ENCODE data around the gene TOX2.

Gene TOX2

GRCh38 chr20:43903953-43904826, 10.5 kb upstream of the TOX2 start:
- Histone ChIP-seq H3K36me3 (ENCODE audit: control insufficient read depth, insufficient read depth, low read length, severe bottlenecking) (no peaks in the 10 kb centered on the region), H3K9ac (ENCODE audit: low read length) (no peak overlapping the region), H3K4me1 (ENCODE audit: control insufficient read depth, insufficient read depth, low read length) (peaks cover 18% of the 10 kb centered on the region), H3K9me3 (ENCODE audit: control insufficient read depth, low read length) (peaks cover 19% of the 10 kb centered on the region), H3K27me3 (replicated peaks; ENCODE audit: control insufficient read depth, insufficient read depth, low read length) (no peaks in the 10 kb centered on the region), H3K4me3 (ENCODE audit: low read length) (no peak overlapping the region)
- DNase-seq (ENCODE audit: low read depth), result no peak

GRCh38 chr20:43904827-43905177, 9.8 kb upstream of the TOX2 start:
- H3K4me1 ChIP-seq (ENCODE audit: control insufficient read depth, insufficient read depth, low read length), result peaks cover 12% of the 10 kb centered on the region
- DNase-seq (ENCODE audit: low read depth), result no peak
- no peaks in the 10 kb centered on the region for H3K36me3 ChIP-seq (ENCODE audit: control insufficient read depth, insufficient read depth, low read length, severe bottlenecking)

GRCh38 chr20:43906505-43907034, 8.1 kb upstream of the TOX2 start:
- Histone ChIP-seq H3K36me3 (ENCODE audit: control insufficient read depth, insufficient read depth, low read length, severe bottlenecking) (no peaks in the 10 kb centered on the region), H3K9me3 (ENCODE audit: control insufficient read depth, low read length) (peaks cover 10% of the 10 kb centered on the region), H3K4me1 (ENCODE audit: control insufficient read depth, insufficient read depth, low read length) (no peaks in the 10 kb centered on the region), H3K27me3 (replicated peaks; ENCODE audit: control insufficient read depth, insufficient read depth, low read length) (no peaks in the 10 kb centered on the region), H3K9ac (ENCODE audit: low read length) (no peak overlapping the region), H3K4me3 (ENCODE audit: low read length) (no peak overlapping the region)
- no peak for DNase-seq (ENCODE audit: low read depth)

More at GRCh38 chr20:43904827-43905177, 9.8 kb upstream of the TOX2 start:
- H3K9me3 ChIP-seq (ENCODE audit: control insufficient read depth, low read length), result peaks cover 19% of the 10 kb centered on the region
- H3K9ac ChIP-seq (ENCODE audit: low read length), result no peak overlapping the region
- H3K27me3 ChIP-seq (replicated peaks; ENCODE audit: control insufficient read depth, insufficient read depth, low read length), result no peaks in the 10 kb centered on the region
- H3K4me3 ChIP-seq (ENCODE audit: low read length), result no peak overlapping the region

- no peak for DNase-seq (ENCODE audit: low read depth)
- no peak overlapping the region for H3K4me3 ChIP-seq (ENCODE audit: low read length)
Observed at GRCh38 chr20:43909211-43909610, 5.4 kb upstream of the TOX2 start.

GRCh38 chr20:43909720-43910119, 4.9 kb upstream of the TOX2 start:
- Histone ChIP-seq H3K4me1 (ENCODE audit: control insufficient read depth, insufficient read depth, low read length) (no peaks in the 10 kb centered on the region), H3K27me3 (replicated peaks; ENCODE audit: control insufficient read depth, insufficient read depth, low read length) (no peaks in the 10 kb centered on the region), H3K4me3 (ENCODE audit: low read length) (no peak overlapping the region), H3K9me3 (ENCODE audit: control insufficient read depth, low read length) (peaks cover 27% of the 10 kb centered on the region), H3K36me3 (ENCODE audit: control insufficient read depth, insufficient read depth, low read length, severe bottlenecking) (no peaks in the 10 kb centered on the region), H3K9ac (ENCODE audit: low read length) (no peak overlapping the region)
- no peak for DNase-seq (ENCODE audit: low read depth)

More at GRCh38 chr20:43909211-43909610, 5.4 kb upstream of the TOX2 start:
- no peak overlapping the region for H3K9ac ChIP-seq (ENCODE audit: low read length)
- no peaks in the 10 kb centered on the region for H3K27me3 ChIP-seq (replicated peaks; ENCODE audit: control insufficient read depth, insufficient read depth, low read length)
- H3K4me1 ChIP-seq (ENCODE audit: control insufficient read depth, insufficient read depth, low read length), result no peaks in the 10 kb centered on the region
- peaks cover 27% of the 10 kb centered on the region for H3K9me3 ChIP-seq (ENCODE audit: control insufficient read depth, low read length)
- no peaks in the 10 kb centered on the region for H3K36me3 ChIP-seq (ENCODE audit: control insufficient read depth, insufficient read depth, low read length, severe bottlenecking)

- H3K4me1 ChIP-seq (ENCODE audit: control insufficient read depth, insufficient read depth, low read length), result peaks cover 6% of the 10 kb centered on the region
- no peaks in the 10 kb centered on the region for H3K36me3 ChIP-seq (ENCODE audit: control insufficient read depth, insufficient read depth, low read length, severe bottlenecking)
- peaks cover 27% of the 10 kb centered on the region for H3K9me3 ChIP-seq (ENCODE audit: control insufficient read depth, low read length)
- no peak for DNase-seq (ENCODE audit: low read depth)
- no peak overlapping the region for H3K9ac ChIP-seq (ENCODE audit: low read length)
- H3K4me3 ChIP-seq (ENCODE audit: low read length), result no peak overlapping the region
- H3K27me3 ChIP-seq (replicated peaks; ENCODE audit: control insufficient read depth, insufficient read depth, low read length), result peaks cover 6% of the 10 kb centered on the region
Observed at GRCh38 chr20:43910564-43910963, 4.1 kb upstream of the TOX2 start.

GRCh38 chr20:43911066-43911465, 3.6 kb upstream of the TOX2 start:
- DNase-seq (ENCODE audit: low read depth), result no peak
- Histone ChIP-seq H3K9me3 (ENCODE audit: control insufficient read depth, low read length) (peaks cover 27% of the 10 kb centered on the region), H3K4me1 (ENCODE audit: control insufficient read depth, insufficient read depth, low read length) (peaks cover 8% of the 10 kb centered on the region)

GRCh38 chr20:43913291-43914025, 1.2 kb upstream of the TOX2 start:
- H3K4me1 ChIP-seq (ENCODE audit: control insufficient read depth, insufficient read depth, low read length), result peaks cover 11% of the 10 kb centered on the region
- H3K4me3 ChIP-seq (ENCODE audit: low read length), result no peak overlapping the region
- DNase-seq (ENCODE audit: low read depth), result no peak
- H3K9me3 ChIP-seq (ENCODE audit: control insufficient read depth, low read length), result peaks cover 19% of the 10 kb centered on the region
- H3K27me3 ChIP-seq (replicated peaks; ENCODE audit: control insufficient read depth, insufficient read depth, low read length), result peaks cover 7% of the 10 kb centered on the region
- no peaks in the 10 kb centered on the region for H3K36me3 ChIP-seq (ENCODE audit: control insufficient read depth, insufficient read depth, low read length, severe bottlenecking)
- H3K9ac ChIP-seq (ENCODE audit: low read length), result no peak overlapping the region

More at GRCh38 chr20:43911066-43911465, 3.6 kb upstream of the TOX2 start:
- Histone ChIP-seq H3K36me3 (ENCODE audit: control insufficient read depth, insufficient read depth, low read length, severe bottlenecking) (no peaks in the 10 kb centered on the region), H3K4me3 (ENCODE audit: low read length) (no peak overlapping the region), H3K27me3 (replicated peaks; ENCODE audit: control insufficient read depth, insufficient read depth, low read length) (peaks cover 7% of the 10 kb centered on the region), H3K9ac (ENCODE audit: low read length) (no peak overlapping the region)

- Histone ChIP-seq H3K9ac (ENCODE audit: low read length) (peak overlapping the region; percentile 60), H3K27me3 (replicated peaks; ENCODE audit: control insufficient read depth, insufficient read depth, low read length) (peaks cover 7% of the 10 kb centered on the region), H3K4me3 (ENCODE audit: low read length) (peak overlapping the region; percentile 77), H3K36me3 (ENCODE audit: control insufficient read depth, insufficient read depth, low read length, severe bottlenecking) (no peaks in the 10 kb centered on the region), H3K9me3 (ENCODE audit: control insufficient read depth, low read length) (peaks cover 19% of the 10 kb centered on the region), H3K4me1 (ENCODE audit: control insufficient read depth, insufficient read depth, low read length) (peaks cover 11% of the 10 kb centered on the region)
- DNase-seq (ENCODE audit: low read depth), result peak; percentile 64
Observed at GRCh38 chr20:43915211-43916072, 790 bp downstream of the TOX2 start.

GRCh38 chr20:43916073-43916880, 1.6 kb downstream of the TOX2 start:
- Histone ChIP-seq H3K9ac (ENCODE audit: low read length) (peak overlapping the region; percentile 60), H3K4me1 (ENCODE audit: control insufficient read depth, insufficient read depth, low read length) (peaks cover 11% of the 10 kb centered on the region), H3K9me3 (ENCODE audit: control insufficient read depth, low read length) (peaks cover 19% of the 10 kb centered on the region), H3K27me3 (replicated peaks; ENCODE audit: control insufficient read depth, insufficient read depth, low read length) (peaks cover 7% of the 10 kb centered on the region), H3K36me3 (ENCODE audit: control insufficient read depth, insufficient read depth, low read length, severe bottlenecking) (no peaks in the 10 kb centered on the region), H3K4me3 (ENCODE audit: low read length) (peak overlapping the region; percentile 77)
- DNase-seq (ENCODE audit: low read depth), result peak; percentile 77
